NCI-H82 treated with DMSO at 0.1 percent for 48 hours (cell line): Measurements from ENCODE around the gene PPM1F.
"Not testable (repeated sequence)": the region's sequence is repeated elsewhere in the genome, so short reads cannot be mapped to it uniquely, and the experiment has no call there.

Experiments used
- DNase-seq: peaks from one replicate; lab custom pipeline; 2025; ENCODE audit not compliant: unreplicated experiment; lab: John Stamatoyannopoulos, UW

PPM1F gene

DNA sequence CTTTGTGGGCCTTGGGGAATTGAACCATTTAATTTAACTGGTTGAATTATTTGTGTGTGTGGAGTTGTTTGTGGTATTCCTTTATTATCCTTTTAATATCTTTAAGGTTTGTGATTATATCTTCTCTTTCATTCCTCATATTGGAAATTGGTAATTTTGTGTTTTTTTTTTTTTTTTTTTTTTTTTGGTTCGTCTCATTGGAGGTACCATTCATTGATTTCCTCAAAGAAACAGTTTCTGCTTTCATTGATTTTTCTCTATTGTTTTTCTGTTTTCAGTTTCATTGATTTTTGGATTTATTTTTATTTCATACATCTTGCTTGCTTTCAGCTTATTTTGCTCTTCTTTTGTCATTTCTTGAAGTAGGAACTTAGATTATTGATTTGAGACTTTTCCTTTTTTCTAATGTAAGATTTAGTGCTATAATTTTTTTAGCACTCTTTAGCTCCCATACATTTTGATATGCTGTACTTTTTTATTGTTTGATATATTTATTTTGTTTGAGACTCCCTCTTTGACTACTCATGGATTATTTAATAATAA lies 54.2 kb downstream of the PPM1F start:
- no peak for DNase-seq

DNA sequence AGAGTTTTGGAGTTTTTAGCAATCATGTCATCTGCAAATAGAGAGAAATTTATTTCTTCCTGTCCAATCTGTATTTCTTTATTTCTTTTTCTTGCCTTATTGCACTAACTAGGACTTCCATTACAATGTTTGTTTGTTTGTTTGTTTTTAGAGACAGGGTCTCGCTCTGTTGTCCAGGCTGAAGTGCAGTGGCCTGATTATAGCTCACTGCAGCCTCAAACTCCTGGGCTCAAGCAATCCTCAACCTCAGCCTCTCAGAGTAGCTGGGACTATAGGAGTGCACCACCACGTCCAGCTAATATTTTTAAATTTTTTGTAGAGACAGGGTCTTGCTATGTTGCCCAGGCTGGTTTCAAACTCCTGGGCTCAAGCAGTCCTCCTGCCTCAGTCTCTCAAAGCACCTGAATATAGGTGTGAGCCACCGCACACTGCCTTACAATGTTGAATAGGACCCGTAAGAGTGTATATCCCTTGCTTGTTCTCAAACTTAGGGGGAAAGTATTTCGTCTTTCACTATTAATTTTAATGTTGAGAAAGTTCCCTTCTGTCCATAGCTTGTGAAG lies 55.6 kb downstream of the PPM1F start:
- no peak for DNase-seq

DNA sequence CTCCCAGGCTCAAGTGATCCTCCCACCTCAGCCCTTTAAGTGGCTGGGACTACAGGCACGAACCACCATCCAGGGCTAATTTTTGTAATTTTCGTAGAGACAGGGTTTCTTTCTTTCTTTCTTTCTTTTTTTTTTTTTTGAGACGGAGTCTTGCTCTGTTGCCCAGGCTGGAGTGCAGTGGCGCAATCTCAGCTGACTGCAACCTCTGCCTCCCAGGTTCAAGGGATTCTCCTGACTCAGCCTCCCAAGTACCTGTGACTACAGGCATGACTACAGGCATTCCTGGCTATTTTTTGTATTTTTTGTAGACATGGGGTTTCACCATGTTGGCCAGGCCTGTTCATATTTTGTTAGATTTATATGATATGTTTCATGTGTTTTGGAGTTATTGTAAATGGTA lies 56.4 kb downstream of the PPM1F start:
- DNase-seq, result not testable (repeated sequence)

DNA sequence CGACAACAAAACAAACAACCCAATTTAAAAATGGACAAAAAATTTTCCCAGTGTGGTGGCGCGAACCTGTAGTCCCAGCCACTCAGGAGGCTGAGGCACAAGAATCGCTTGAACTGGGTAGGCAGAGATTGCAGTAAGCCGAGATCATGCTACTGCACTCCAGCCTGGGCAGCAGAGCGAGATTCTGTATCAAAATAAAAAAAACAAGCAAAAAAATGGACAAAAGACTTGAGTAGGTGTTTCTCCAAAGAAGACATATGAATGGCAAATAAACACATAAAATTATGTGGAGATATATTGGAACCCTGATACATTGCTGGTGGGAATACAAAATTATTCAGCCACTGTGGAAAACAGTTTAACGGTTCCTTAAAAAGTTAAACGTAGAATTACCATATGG lies 57.8 kb downstream of the PPM1F start:
- no peak for DNase-seq

DNA sequence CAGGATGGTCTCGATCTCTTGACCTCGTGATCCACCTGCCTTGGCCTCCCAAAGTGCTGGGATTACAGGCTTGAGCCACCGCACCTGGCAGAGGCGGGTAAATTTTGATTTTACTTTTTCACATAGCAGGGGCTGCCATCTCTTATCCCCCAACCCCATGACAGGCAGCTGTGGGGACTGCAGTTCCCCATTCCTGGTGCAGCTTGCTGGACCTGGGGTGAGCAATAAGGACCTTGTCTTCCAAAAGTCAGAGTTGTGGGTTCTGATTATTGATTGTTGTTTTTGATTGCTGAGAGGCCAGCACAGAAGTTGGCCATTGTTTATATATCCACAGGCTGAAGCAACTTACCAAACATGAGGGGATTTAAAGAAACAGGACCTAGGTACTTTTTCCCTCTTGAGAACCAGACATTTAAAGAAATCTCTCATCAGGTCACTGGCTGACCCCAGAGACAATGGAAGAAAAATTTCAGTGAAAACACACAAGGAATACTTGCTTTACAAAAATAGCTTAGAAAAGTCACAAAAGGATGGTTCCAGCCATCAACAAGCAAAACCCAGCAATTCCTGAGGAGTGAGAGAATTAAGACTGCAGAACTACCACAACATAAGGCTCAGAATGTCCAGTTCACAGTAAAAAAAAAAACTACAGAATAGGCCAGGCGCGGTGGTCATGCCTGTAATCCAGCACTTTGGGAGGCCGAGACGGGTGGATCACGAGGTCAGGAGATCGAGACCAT lies 63.2 kb downstream of the PPM1F start:
- DNase-seq, result no peak

DNA sequence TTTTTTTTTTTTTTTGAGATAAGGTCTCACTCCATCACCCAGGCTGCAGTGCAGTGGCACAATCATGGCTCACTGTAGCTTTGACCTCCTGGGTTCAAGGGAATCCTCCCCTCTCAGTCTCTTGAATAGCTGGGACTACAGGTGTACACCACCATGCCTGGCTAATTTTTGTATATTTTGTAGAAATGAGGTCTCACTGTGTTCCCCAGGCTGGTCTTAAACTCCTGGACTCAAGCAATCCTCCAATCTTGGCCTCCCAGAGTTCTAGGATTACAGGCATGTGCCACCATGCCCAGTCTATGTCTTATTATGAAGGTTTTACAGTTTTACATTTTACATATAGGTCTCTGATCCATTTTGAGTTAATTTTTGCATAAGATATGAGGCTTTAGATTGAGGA lies 64.8 kb downstream of the PPM1F start:
- DNase-seq, result no peak

DNA sequence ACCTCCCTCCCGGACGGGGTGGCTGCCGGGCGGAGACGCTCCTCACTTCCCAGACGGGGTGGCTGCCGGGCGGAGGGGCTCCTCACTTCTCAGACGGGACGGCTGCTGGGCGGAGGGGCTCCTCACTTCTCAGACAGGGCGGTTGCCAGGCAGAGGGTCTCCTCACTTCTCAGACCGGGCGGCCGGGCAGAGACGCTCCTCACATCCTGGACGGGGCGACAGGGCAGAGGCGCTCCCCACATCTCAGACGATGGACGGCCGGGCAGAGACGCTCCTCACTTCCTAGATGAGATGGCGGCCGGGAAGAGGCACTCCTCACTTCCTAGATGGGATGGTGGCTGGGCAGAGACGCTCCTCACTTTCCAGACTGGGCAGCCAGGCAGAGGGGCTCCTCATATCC lies 68.7 kb downstream of the PPM1F start:
- not testable (repeated sequence) for DNase-seq

DNA sequence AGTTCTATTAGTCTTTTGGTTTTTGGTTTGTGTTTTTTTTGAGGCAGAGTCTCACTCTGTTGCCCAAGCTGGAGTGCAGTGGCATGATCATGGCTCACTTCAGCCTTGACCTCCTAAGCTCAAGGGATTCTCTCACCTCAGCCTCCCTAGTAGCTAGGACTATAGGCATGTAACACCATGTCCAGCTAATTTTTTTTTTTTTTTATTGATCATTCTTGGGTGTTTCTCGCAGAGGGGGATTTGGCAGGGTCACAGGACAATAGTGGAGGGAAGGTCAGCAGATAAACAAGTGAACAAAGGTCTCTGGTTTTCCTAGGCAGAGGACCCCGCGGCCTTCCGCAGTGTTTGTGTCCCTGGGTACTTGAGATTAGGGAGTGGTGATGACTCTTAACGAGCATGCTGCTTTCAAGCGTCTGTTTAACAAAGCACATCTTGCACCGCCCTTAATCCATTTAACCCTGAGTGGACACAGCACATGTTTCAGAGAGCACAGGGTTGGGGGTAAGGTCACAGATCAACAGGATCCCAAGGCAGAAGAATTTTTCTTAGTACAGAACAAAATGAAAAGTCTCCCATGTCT lies 69.8 kb downstream of the PPM1F start:
- DNase-seq, result not testable (repeated sequence)

DNA sequence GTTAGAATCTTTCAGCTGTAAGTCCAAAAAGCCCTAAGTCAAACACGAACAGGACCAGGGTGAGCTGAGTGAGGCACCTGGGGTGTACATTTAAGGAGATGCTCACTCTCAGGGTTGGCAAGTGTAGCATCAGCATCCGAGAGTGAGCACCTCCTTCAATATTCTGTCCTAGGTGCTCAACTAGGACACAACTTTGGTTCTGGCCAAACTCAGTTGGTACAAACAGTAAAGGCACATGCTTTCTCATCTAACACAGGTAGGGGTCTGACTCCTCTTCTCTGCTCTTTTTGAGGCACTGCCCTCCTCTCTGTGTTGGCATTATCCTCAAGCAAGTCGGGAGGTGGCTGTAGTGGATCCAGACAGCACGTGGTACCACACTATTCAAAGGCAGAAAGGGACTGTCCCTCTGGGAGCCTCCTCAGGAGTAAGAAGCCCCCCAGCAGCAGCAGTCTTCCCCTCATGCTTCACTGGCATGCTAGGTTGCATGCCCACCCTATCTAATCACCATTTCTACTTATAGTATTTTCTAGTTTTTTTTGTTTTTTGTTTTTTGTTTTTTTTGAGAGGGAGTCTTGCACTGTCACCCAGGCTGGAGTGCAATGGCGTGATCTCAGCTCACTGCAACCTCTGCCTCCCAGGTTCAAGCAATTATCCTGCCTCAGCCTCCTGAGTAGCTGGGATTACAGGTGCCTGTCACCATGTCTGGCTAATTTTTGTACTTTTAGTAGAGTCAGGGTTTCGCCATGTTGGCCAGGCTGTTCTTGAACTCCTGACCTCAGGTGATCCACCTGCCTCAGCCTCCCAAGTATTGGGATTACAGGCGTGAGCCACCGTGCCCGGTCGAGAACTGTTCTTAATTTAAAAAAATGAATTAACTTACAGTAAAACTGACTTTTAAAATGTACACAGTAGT lies 70.6 kb downstream of the PPM1F start:
- DNase-seq, result no peak

DNA sequence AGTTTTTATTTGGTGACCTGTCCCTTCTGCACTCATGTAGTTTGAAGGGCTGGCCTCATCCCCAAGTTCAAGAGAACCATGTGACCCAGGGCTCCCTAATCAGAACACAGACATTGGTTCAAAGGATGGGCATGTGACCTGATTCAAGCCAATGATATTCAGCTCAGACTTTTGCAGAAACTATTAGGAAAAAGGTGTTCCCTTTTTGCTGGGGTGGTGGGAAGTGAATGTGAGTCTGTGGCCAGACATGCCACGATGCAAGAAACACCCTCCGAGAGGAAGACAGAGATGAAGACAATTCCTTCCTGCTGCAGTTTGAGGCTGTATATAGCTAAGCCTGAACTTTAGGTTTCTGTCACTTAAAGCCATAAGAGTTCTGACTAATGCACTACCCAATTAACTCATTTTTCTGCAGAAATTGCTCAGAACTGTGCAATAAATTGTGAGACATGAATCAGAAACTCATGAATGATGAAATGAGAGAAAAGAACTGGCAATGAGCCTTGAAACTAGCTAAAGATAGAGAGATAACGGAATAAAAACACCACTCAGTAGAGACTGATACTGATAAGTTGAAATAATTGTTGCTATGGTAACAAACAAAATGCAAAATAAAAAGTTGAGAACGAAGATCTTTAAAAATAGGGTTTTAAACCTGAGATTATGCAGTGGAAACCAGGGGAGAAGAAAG lies 76.0 kb downstream of the PPM1F start:
- DNase-seq, result no peak

DNA sequence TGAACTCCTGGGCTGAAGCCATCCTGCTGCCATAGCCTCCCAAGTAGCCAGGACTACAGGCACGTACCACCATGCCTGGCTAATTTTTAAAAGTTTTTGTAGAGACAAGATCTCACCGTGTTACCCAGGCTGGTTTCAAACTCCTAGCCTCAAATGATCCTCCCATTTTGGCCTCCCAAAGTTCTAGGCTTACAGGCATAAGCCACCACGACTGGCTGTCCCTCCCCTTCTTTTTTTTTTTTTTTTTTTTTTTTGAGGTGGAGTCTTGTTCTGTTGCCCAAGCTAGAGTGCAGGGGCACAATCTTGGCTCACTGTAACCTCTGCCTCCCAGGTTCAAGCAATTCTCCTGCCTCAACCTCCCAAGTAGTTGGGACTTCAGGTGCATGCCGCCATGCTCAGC lies 77.7 kb downstream of the PPM1F start:
- not testable (repeated sequence) for DNase-seq

DNA sequence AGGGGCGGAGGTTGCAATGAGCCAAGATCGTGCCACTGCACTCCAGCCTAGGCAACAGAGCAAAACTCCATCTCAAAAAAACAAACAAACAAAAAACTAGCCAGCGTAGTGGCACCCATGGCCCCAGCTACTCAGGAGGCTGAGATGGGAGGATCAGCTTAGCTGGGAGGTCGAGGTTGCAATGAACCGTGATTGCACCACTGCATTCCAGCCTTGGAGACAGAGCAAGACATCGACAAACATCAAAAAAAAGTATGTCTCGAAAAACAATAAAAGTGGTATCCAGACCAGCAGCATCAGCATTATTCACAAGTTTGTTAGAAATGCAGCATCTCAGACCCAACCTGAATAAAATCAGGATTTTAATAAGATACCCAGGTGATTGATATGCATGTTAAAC lies 79.0 kb downstream of the PPM1F start:
- DNase-seq, result no peak

DNA sequence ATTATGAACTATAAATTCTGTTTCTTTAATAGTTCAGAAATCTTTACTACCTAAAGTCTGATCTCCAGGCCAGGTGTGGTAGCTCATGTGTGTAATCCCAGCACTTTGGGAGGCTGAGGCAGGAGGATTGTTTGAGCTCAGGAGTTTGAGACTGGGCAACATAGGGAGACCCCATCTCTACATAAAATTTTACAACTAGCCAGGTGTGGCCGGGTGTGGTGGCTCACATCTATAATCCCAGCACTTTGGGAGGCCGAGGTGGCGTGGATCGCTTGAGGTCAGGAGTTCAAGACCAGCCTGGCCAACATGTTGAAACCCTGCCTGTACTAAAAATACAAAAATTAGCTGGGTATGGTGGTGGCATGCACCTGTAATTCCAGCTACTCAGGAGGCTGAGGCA lies 79.9 kb downstream of the PPM1F start:
- not testable (repeated sequence) for DNase-seq
